Pulmonary artery endothelial cell (primary cell): Measurements from ENCODE around the gene CGN. TPM values are rescaled to one million over a fixed set of nuclear protein-coding genes. Genes with fewer than 3 reads are reported as not detected.
"Not testable (repeated sequence)": the region's sequence is repeated elsewhere in the genome, so short reads cannot be mapped to it uniquely, and the experiment has no call there.

Experiments
- DNase-seq: peaks from one replicate; pipeline ENCODE4 v3.0.0-alpha.2; 2011; ENCODE audit warnings: low read depth, low spot score
- total RNA-seq: library from RNA; depleted of rRNA; stranded (reverse); fragments of >200 nt; gene quantifications from 2 replicates; pipeline ENCODE4 v1.2.3, GENCODE V29; 2014

The CGN gene
- total RNA-seq, 1 donor from 2014 or later = 0.79 TPM

- no peak for DNase-seq
These were observed 9.0 kb upstream of the CGN start for GRCh38 chr1:151502035-151502700.

DNA sequence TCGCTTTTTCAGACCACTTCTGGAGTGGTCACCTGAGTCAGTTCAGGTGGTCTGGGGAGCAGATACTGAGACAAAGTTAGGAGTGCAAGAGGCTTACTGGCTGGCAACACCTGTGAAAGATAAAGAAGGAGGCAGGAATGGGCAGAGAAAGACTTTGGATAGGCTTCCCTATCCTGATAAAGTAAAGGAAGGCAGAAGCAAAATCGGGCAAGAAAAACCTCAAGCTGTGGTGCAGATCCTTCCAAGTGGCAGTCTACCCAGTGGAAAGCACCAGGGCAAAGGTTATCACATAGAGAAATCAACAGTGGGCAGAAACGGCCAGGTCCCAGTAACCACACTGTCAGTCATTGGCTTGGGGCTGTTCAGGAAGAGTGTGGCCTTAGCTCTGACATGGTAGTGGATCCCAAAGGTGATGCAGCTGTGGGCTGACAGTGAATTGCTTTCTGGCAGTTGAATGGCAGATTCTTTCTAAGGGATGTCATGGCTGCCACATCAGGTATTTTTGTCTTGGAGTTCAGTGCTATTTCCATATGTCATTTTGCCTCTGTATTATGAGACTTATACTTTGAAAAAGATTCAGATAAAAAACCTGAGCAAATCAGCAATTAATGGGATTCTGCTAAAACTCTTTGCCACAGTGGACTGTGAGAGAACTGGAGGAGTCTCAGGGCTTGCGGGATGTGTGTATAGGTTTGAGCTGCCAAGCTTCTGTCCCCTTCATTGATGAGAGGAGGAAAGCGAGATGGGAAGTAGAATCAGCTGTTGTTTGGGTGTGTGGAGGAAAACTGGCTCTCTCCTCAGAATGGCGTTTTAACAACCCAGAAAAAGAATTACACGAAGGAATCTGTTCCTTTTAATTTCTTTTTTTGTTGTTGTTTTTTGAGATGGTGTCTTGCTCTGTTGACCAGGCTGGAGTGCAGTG, 8.1 kb upstream of the CGN start:
- no peak for DNase-seq

- no peak for DNase-seq
These were observed 6.9 kb upstream of the CGN start for GRCh38 chr1:151504252-151504651.

DNA sequence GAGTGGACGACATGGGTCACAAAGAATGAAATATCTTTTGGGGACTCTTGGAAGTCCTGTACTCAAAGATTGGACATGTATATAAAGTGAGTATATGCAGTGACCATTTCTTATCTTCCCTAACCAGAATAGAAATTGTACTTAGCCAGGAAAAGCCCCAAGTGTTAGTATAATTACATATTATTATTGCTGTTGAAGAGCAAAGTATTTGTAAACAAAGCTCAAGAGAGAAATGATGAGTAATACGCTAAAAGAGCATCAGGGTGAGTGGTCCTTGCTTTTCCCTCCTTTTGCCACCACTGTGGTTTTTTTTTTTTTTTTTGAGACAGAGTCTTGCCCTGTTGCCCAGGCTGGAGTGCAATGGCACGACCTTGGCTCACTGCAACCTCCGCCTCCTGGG, 6.4 kb upstream of the CGN start:
- DNase-seq = no peak

- no peak for DNase-seq
These were observed 2.4 kb upstream of the CGN start for GRCh38 chr1:151508833-151509232.

DNA sequence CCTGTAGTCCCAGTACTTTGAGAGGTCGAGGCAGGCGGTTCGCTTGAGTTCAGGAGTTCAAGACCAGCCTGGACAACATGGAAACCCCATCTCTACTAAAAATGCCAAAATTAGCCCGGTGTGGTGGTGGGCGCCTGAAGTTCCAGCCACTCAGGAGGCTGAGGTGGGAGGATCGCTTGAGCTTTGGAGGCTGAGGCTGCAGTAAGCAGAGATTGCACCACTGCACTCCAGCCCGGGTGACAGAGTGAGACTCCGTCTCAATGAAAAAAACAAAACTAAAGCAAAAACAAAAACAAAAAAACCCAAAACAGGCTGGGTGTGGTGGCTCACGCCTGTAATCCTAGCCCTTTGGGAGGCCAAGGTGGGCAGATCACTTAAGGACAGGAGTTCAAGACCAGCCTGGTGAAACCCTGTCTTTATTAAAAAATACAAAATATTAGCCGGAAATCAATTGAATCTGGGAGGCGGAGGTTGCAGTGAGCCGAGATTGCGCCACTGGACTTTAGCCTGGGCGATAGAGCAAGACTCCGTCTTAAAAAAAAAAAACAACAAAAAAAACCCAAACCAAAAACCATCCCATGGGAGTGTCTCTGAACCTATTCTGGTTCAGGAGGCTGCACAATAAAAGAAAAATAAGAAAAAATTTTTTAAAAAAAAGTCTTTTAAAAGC, 1.7 kb upstream of the CGN start:
- DNase-seq = no peak

DNA sequence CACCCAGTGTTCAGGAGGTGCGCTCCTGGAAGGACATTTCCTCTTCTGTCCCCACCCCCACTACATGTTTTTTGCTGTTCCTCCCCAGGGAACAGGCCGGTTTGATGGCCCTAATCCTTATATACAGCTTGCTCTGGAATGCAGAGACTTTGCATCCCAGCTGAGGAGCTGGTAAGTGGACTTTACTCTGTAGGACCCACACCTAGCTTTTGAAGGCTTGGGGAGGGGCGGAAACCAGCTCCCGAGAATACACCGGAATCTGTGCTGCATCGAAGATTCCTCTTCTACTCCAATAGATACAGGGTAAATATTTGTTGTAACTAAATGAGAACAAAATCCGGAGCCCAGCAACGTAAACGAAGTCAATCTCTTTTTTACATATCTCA, 1.2 kb upstream of the CGN start:
- DNase-seq = no peak

DNA sequence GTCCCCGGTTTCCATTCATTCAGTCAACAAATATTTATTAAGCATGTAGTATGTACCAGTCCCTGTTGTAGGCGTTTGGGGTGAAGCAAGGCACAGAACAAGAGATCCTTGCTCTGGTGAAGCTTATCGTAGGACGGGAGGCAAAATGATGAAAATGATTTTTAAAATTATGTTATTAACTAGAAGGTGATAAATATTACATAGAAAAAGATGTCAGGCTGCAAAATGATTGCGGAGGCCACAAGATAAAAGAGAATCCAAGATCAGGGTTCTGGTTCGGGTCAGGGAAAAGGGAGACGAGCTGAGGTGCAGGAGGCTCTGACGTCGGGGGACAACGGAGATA, 602 bp upstream of the CGN start:
- DNase-seq = no peak

- no peak for DNase-seq
These were observed 539 bp downstream of the CGN start for GRCh38 chr1:151511636-151512215.

DNA sequence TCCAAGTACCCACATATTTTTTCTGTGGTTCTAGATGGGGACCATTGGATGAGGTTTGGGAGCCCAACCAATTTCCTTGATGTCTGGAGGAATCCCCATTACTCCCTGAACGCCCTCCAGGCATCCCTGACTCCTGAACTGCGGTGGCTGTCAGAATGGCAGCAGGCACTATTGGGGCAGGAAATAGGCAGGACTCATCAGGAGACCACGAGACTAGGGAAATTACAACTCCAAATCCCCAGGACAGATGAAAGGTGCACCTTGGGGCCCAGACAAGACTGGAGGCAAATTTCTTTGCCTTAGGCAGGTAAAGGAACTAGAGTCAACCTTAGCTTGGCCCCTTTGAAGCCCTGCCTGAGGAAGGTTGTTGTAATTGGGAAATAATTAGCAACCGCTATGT, 1.1 kb downstream of the CGN start:
- DNase-seq = no peak

- DNase-seq = no peak
These were observed 1.8 kb downstream of the CGN start for GRCh38 chr1:151512801-151513625.

GRCh38 chr1:151513626-151514121, 2.5 kb downstream of the CGN start:
- no peak for DNase-seq

- DNase-seq = no peak
These were observed 3.2 kb downstream of the CGN start for GRCh38 chr1:151514366-151514765.

DNA sequence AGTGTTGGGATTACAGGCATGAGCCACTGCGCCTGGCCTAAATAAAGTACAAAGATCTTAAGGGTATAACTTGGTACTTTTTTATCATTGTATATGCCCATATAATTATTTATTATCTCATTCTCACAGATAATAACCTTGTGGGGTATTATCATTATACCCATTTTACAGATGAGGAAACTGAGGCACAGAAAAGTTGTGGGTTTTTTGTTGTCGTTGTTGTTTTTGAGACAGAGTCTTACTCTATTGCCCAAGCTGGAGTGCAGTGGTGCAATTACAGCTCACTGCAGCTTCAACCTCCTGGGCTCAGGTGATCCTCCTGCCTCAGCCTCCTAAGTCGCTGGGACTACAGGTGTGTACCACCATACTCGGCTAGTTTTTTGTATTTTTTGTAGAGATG, 4.1 kb downstream of the CGN start:
- no peak for DNase-seq

DNA sequence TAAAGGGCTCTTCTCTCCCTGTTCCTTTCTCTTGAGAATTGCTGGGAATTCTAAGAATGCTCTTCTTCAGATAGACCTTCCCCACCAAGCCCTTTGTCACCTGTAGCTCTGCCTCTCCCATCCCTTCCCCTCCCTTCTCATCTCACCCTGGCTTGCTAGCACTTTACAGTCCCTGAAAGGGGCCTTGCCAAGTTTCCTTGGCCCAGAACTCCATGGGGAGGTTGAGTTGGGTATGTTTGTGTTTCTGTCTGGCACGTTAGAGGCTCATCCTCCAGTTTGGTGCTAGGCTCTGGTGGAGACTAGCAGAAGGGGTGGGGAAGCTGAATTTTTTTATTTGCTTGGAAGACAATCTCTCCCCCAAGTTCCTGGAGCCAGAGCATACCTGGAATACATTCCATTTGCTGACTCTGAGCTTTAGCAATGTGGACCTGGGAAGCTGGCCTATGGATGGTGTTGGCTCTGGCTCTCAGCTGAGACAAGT, 4.9 kb downstream of the CGN start:
- no peak for DNase-seq

- DNase-seq = no peak
These were observed 7.2 kb downstream of the CGN start for GRCh38 chr1:151518431-151518830.

DNA sequence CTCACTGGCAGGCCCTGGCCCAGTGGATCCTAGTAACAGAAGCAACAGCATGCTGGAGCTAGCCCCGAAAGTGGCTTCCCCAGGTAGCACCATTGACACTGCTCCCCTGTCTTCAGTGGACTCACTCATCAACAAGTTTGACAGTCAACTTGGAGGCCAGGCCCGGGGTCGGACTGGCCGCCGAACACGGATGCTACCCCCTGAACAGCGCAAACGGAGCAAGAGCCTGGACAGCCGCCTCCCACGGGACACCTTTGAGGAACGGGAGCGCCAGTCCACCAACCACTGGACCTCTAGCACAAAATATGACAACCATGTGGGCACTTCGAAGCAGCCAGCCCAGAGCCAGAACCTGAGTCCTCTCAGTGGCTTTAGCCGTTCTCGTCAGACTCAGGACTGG, 7.7 kb downstream of the CGN start:
- DNase-seq = no peak

DNA sequence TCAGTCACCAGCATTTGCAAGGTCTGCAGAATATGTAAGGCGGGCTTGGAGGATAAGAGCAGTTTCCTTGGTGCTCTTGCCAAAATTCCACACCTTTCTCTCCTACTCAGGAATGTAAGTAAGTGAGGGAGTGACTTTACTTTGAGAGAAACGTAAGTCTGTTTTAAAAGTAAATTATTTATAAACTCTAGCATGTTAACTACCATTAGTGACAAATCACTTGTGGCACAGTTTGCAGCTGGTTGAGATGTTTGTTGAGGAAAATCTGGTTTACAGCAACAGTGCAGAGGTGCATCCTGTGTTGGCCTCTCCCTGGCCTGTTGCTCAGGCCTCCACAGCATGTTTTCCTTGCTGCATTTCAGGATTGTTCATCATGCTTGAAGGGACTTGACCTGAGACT, 8.5 kb downstream of the CGN start:
- DNase-seq = no peak

GRCh38 chr1:151520359-151520758, 9.2 kb downstream of the CGN start:
- DNase-seq = no peak

GRCh38 chr1:151522427-151522826, 11.2 kb downstream of the CGN start:
- not testable (repeated sequence) for DNase-seq

GRCh38 chr1:151523326-151523725, 12.1 kb downstream of the CGN start:
- DNase-seq = no peak
